Heart left ventricle (tissue), 13 donors: Measurements from ENCODE around the gene MTX1.

ENCODE experiments used
- POLR2A ChIP-seq, 2 donors: fragments of 450-650 bp; IDR thresholded peaks; one replicate each; pipeline ENCODE4 v1.6.1; 2017; ENCODE audit warnings: antibody characterized with exemption in 2 of 2, mild to moderate bottlenecking in 2 of 2, moderate library complexity in 2 of 2
- TF ChIP-seq, protein P1 (sequence below), 12 donors: fragments of 200-600 bp; sonication (generic) in 4 of 12; IDR thresholded peaks; one replicate each; pipeline versions ENCODE4 v1.5.0 to v1.8.0; 2018 to 2022; ENCODE audit warnings: antibody characterized with exemption in 12 of 12, mild to moderate bottlenecking in 5 of 12
- donor health status: ischemic (EF 13 %, LVEDD 7.1; RV severe dilation, severe dysfunction).
- donor health status: DM: no; HTN: yes; CAD: no.
- donor health status: DM: no; HTN: no; CAD: no.
- donor health status: ischemic (EF 25% LVEDD 6.9; RV normal size, moderate dysfunction).
- donor health status: ischemic (EF 25% LVEDD 5.7; RV mildly dilated, moderate dysfunction).
- donor health status: ischemic (EF 35%, LVEDD 5.7; RV mildly dilated, moderate dysfunction).
- donor health status: nonischemic (EF 11% LVEDD 7.7; RV severe dilation, severe dysfunction).
- donor health status: DM: yes; HTN: yes; CAD: no.
- donor health status: PGD.
- donor health status: ischemic (EF 29% LVEDD 5.4; RV normal size, mild dysfunction).
- donor health status: nonischemic (EF 23%, LVEDD 6.1; RV moderate dilation, normal function).

DNA sequence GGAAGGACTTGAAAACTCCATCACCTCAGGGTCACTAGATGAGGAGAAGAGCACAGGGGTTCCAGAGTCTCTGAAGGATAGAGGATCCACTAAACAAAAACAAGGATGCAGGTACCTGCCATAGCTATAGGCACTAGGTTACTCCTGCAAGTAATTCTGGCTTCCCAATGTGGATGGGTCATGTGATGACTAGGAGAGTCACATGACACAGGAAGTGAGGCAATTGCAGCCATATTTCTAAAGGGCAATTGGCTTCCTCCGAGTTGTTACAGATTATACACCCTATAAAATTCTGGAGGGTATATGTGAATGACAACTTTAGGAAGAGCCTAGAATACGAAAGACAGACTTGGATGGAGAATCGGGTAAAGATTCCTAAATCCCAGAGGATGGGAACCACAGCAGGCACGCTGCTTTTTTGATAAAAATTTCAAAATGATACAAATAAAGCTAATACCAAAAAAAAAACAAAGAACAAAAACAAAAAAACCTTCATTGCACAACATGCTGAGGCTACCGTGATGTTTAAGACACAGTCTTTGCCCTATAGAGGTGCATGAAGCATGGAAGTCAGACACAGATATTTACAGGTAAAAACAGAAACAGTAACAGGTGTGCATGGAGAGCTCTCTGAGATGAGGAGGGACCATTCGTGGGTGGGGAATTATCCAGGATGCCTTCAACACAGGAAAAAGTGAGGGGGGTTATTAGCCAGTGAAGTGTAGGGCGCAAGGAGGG, 10.5 kb downstream of the MTX1 start:
- TF ChIP-seq, protein P1, sequence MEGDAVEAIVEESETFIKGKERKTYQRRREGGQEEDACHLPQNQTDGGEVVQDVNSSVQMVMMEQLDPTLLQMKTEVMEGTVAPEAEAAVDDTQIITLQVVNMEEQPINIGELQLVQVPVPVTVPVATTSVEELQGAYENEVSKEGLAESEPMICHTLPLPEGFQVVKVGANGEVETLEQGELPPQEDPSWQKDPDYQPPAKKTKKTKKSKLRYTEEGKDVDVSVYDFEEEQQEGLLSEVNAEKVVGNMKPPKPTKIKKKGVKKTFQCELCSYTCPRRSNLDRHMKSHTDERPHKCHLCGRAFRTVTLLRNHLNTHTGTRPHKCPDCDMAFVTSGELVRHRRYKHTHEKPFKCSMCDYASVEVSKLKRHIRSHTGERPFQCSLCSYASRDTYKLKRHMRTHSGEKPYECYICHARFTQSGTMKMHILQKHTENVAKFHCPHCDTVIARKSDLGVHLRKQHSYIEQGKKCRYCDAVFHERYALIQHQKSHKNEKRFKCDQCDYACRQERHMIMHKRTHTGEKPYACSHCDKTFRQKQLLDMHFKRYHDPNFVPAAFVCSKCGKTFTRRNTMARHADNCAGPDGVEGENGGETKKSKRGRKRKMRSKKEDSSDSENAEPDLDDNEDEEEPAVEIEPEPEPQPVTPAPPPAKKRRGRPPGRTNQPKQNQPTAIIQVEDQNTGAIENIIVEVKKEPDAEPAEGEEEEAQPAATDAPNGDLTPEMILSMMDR (IDR thresholded peaks at IDR 0.05) = no peak
- no peak for TF ChIP-seq POLR2A (IDR thresholded peaks at IDR 0.05)
